GM12801 (cell line): Measurements from ENCODE around the gene TBXAS1.

Experiments
- CTCF ChIP-seq: IDR thresholded peaks from one replicate; pipeline ENCODE4 v1.5.1; 2011; ENCODE audit warnings: control low read depth; ENCODE audit not compliant: insufficient read length; ENCODE audit errors: extremely low read depth

TBXAS1 gene

DNA sequence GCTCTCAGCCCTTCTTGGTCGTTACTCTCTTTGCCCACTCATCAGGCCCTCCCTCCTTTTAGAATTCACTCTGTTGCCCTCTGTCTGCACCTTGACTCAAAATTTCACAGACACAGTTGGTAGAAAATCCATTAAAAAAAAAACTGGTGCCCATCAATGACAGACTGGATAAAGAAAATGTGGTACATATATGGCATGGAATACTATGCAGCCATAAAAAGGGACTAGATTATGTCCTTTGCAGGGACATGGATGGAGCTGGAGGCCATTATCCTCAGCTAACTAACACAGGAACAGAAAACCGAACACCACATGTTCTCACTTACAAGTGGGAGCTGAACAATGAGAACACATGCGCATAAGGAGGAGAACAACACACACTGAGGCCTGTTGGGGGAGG is 118.0 kb downstream of the TBXAS1 start:
- no peak for TF ChIP-seq CTCF

GRCh38 chr7:139948167-139948566 is 119.1 kb downstream of the TBXAS1 start:
- no peak for TF ChIP-seq CTCF

GRCh38 chr7:139948587-139949335 is 119.7 kb downstream of the TBXAS1 start:
- TF ChIP-seq CTCF = no peak

- TF ChIP-seq CTCF = no peak
Observed at GRCh38 chr7:139949629-139950028, 120.6 kb downstream of the TBXAS1 start.

GRCh38 chr7:139950881-139951525 is 121.9 kb downstream of the TBXAS1 start:
- TF ChIP-seq CTCF = no peak

- TF ChIP-seq CTCF = no peak
Observed at GRCh38 chr7:139953229-139953628, 124.2 kb downstream of the TBXAS1 start.

DNA sequence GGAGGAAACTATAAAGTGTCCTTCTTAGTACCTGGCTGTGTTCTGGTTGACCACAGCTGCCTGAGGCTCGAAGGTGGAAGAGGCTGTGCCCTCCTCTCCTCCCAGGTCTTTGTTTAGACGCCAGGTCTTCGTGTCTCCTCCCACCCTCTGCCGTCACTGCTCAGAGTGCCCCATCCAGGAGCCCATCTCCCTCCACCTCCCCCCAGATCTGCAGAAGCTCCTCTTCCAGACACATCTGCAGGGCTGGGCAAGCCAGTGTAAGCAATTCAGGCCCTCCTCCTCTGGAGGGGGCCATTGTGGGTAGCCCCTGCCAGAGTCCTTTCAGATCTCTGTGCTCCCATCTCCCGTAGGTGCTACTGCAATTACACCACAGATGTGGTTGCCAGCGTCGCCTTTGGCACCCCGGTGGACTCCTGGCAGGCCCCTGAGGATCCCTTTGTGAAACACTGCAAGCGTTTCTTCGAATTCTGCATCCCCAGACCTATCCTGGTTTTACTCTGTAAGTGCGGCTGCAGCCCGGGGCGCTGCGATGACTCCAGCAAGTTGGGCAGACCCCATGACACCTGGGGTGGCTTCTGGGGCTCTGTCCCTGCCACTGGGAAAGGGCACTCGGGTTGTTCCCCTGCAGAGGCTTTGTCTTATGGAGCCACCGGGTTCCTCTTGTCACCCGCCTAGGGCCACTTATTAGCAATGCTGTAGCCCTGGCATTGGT is 126.2 kb downstream of the TBXAS1 start:
- TF ChIP-seq CTCF = no peak
